ENCODE results near the gene ING2. TPM values are rescaled to one million over a fixed set of nuclear protein-coding genes. Genes with fewer than 3 reads are reported as not detected.
"Not testable (repeated sequence)": the region's sequence is repeated elsewhere in the genome, so short reads cannot be mapped to it uniquely, and the experiment has no call there.

The ING2 gene, protein sequence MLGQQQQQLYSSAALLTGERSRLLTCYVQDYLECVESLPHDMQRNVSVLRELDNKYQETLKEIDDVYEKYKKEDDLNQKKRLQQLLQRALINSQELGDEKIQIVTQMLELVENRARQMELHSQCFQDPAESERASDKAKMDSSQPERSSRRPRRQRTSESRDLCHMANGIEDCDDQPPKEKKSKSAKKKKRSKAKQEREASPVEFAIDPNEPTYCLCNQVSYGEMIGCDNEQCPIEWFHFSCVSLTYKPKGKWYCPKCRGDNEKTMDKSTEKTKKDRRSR
- 9.5 TPM for total RNA-seq
- long read RNA-seq, transcript ING2-201 (2 exons, 1,189 nt), result major isoform, 20 of 24 reads
- long read RNA-seq, partial matches to known transcripts, result 0 of 24 reads
- long read RNA-seq, other reads (novel, unspliced or antisense), result 1 of 24 reads

DNA sequence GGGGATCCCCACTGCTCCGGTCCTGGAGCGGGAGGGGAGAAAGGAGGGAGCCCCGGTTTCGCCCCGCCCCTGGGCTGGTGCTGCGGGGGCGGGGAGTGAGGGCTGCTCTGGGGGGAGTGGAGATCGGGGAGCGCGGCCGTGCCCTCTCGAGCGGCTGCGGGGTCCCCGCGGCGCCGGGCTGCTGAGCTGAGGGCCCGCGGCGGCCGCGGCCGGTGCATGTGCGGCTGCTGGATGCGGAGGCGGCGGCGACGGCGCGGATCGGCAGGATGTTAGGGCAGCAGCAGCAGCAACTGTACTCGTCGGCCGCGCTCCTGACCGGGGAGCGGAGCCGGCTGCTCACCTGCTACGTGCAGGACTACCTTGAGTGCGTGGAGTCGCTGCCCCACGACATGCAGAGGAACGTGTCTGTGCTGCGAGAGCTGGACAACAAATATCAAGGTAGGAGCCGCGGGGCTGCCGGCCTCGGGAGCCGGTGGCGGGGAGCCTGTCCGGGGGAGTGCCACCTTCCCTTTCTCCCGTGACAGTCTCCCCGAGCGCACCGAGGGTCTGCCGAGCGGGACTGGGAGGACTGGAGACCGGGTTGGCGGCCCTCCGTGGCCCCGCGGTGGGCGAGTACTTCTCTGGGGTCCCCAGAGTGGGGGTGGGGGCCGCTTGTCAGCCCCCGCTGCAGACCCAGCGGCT, at the start of gene ING2:
Gene ING2, plus strand, starts transcription at position 129 of the 681 bp plus-strand sequence. Its CDS starts 138 bp downstream, at position 267.
- TF ChIP-seq, protein P1, sequence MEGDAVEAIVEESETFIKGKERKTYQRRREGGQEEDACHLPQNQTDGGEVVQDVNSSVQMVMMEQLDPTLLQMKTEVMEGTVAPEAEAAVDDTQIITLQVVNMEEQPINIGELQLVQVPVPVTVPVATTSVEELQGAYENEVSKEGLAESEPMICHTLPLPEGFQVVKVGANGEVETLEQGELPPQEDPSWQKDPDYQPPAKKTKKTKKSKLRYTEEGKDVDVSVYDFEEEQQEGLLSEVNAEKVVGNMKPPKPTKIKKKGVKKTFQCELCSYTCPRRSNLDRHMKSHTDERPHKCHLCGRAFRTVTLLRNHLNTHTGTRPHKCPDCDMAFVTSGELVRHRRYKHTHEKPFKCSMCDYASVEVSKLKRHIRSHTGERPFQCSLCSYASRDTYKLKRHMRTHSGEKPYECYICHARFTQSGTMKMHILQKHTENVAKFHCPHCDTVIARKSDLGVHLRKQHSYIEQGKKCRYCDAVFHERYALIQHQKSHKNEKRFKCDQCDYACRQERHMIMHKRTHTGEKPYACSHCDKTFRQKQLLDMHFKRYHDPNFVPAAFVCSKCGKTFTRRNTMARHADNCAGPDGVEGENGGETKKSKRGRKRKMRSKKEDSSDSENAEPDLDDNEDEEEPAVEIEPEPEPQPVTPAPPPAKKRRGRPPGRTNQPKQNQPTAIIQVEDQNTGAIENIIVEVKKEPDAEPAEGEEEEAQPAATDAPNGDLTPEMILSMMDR (IDR thresholded peaks at IDR 0.05), result no peak
- peak; percentile 83 to 84 for ATAC-seq
- DNase-seq, result no peak
- H3K36me3 ChIP-seq, result no peaks in the 10 kb centered on the region
- no peaks in the 10 kb centered on the region for H3K27me3 ChIP-seq (ENCODE audit: low read depth)
- intact Hi-C loops (cut with DNase I), result no loop called here
- peaks cover 35% of the 10 kb centered on the region for H3K4me1 ChIP-seq
- no peaks in the 10 kb centered on the region for H3K9me3 ChIP-seq
- H3K27ac ChIP-seq, result peak within 1 kb of the TSS; percentile 98
- H3K4me3 ChIP-seq, result peak within 1 kb of the TSS; percentile 88

DNA sequence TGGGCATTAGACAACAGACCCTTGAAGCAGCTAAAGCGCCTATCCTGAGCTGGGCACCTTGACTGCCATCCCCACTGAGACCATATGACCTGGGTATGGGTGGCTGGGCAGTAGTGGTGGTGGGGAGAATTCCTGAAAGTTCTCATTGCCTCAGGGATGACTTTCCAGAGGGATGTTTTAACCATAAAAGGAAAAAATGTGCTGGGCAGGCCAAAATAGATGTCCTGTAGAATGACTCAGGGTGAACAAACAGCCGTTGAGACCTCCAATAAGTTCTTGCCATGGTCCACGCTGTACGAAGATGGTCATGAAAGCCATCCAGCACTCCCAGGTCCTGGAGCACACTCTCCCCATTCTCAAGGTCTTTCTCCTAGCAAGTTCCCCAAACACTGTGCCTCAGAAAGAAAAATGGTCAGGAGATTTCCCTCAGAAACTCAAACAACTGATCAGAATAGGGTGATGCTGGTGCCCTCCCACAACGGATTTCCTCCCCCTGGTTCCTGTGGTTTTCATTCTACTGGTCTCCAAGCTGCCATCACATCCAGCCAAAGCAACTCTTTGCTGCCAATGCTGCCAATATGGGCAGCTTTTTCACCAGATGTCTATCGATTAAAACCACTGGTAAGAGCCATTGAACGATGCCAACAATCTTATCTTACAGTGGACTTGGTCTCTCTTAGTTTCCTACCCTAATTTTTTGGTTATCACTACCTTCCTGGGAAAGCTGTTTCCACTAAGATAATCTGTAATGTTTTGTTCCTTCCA, 49.2 kb upstream of the ING2 start:
- no peaks in the 10 kb centered on the region for H3K9me3 ChIP-seq
- no peak overlapping the region for H3K4me3 ChIP-seq
- H3K4me1 ChIP-seq, result no peaks in the 10 kb centered on the region
- H3K27ac ChIP-seq, result no peak overlapping the region
- DNase-seq (no peak), ATAC-seq (no peak)
- intact Hi-C loops (cut with DNase I), result no loop called here
- TF ChIP-seq, protein P1 (IDR thresholded peaks at IDR 0.05), result no peak
- H3K27me3 ChIP-seq (ENCODE audit: low read depth), result no peaks in the 10 kb centered on the region
- H3K36me3 ChIP-seq, result peaks cover 21% of the 10 kb centered on the region

DNA sequence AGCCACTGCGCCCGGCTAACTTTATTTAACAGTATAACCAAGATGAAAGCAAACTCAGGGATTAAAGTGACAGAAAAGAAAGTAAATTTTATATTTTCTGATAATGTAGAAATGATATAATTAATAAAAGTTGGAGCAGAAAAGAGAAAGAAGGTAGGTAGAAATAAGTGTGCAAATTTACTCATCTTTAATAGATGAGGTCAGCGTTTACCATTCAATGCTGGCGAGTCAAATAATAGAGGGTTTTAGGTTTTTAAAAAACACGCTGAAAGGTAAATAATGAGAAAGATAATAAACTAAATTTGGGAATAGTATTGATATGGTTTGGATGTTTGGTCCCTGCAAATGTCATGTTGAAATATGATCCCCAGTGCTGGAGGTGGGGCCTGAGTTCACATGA, 46.9 kb upstream of the ING2 start:
- no peak overlapping the region for H3K27ac ChIP-seq
- TF ChIP-seq, protein P1 (IDR thresholded peaks at IDR 0.05), result no peak
- no peaks in the 10 kb centered on the region for H3K4me1 ChIP-seq
- no peak for DNase-seq
- no peaks in the 10 kb centered on the region for H3K9me3 ChIP-seq
- H3K4me3 ChIP-seq, result no peak overlapping the region
- no peaks in the 10 kb centered on the region for H3K27me3 ChIP-seq (ENCODE audit: low read depth)
- no peak for ATAC-seq
- intact Hi-C loops (cut with DNase I), result no loop called here
- peaks cover 4% of the 10 kb centered on the region for H3K36me3 ChIP-seq

DNA sequence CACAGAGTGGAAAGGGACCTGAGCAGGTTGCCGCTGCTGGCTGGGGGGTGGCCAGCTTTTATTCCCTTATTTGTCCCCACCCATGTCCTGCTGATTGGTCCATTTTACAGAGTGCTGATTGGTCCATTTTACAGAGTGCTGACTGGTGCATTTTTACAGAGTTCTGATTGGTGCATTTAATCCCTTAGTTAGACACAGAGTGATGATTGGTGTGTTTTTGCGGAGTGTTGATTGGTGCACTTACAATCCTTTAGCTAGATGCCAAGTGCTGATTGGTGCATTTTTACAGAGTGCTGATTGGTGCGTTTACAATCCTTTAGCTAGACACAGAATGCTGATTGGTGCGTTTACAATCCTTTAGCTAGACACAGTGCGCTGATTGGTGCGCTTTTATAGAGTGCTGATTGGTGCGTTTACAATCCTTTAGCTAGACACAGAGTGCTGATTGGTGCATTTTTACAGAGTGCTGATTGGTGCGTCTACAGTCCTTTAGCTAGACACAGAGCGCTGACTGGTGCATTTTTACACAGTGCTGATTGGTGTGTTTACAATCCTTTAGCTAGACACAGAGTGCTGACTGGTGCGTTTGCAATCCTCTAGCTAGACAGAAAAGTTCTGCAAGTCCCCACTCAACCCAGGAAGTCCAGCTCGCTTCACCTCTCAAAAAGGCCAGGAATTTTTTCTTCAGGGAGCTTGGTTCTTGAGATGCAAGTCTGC, 40.8 kb upstream of the ING2 start:
- ATAC-seq; H3K27ac ChIP-seq; intact Hi-C loops (cut with DNase I); H3K27me3 ChIP-seq (ENCODE audit: low read depth); H3K4me3 ChIP-seq; DNase-seq; H3K4me1 ChIP-seq; H3K36me3 ChIP-seq; H3K9me3 ChIP-seq: not testable (repeated sequence)

DNA sequence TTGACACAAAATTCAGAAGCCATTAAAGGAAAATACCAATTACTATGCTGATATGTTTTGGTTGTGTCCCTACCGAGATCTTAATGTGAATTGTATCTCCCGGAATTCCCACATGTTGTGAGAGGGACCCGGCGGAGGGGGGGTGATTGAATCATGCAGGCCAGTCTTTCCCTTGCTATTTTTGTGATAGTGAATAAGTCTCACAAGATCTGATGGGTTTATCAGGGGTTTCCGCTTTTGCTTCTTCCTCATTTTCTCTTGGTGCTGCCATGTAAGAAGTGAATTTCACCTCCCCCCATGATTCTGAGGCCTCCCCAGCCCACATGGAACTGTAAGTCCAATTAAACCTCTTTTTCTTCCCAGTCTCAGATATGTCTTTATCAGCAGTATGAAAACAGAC, 39.0 kb upstream of the ING2 start:
- intact Hi-C loops (cut with DNase I); ATAC-seq; H3K27ac ChIP-seq; DNase-seq; H3K4me3 ChIP-seq; H3K36me3 ChIP-seq; H3K27me3 ChIP-seq (ENCODE audit: low read depth); H3K9me3 ChIP-seq; H3K4me1 ChIP-seq: not testable (repeated sequence)

DNA sequence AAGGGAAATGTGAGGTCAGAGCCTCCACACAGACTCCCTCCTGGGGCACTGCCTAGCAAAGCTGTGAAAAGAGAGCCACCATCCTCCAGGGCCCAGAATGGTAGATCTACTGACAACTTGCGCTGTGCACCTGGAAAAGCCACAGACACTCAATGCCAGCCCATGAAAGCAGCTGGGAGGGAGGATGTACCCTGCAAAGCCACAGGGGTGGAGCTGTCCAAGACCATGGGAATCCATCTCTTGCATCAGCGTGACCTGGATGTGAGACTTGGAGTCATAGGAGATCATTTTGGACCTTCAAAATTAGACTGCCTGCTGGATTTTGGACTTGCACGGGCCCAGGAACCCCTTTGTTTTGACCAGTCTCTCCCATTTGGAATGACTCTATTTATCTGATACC, 37.6 kb upstream of the ING2 start:
- Histone ChIP-seq H3K4me1 (peaks cover 7% of the 10 kb centered on the region), H3K9me3 (no peaks in the 10 kb centered on the region), H3K27me3 (ENCODE audit: low read depth) (no peaks in the 10 kb centered on the region), H3K27ac (no peak overlapping the region), H3K36me3 (no peaks in the 10 kb centered on the region), H3K4me3 (no peak overlapping the region)
- intact Hi-C loops (cut with DNase I), result no loop called here
- no peak for ATAC-seq
- no peak for DNase-seq
- TF ChIP-seq, protein P1 (IDR thresholded peaks at IDR 0.05), result no peak

Data from lower lobe of right lung (tissue), 2 donors.